GM18526 (cell line): ENCODE results near the gene KCNQ1.

ENCODE experiments used
- POLR2A ChIP-seq: IDR thresholded peaks from 3 replicates; pipeline ENCODE4 v1.6.1; 2011; ENCODE audit not compliant: insufficient read length; ENCODE audit errors: extremely low read depth

Gene KCNQ1

GRCh38 chr11:2539371-2540222, 94.8 kb downstream of the KCNQ1 start:
- TF ChIP-seq POLR2A: no peak

- TF ChIP-seq POLR2A: no peak
These were observed 95.6 kb downstream of the KCNQ1 start for GRCh38 chr11:2540223-2540991.

- TF ChIP-seq POLR2A: no peak
These were observed 96.3 kb downstream of the KCNQ1 start for GRCh38 chr11:2540992-2541680.

- no peak for TF ChIP-seq POLR2A
These were observed 97.1 kb downstream of the KCNQ1 start for GRCh38 chr11:2541881-2542361.

- no peak for TF ChIP-seq POLR2A
These were observed 97.6 kb downstream of the KCNQ1 start for GRCh38 chr11:2542406-2542805.

- no peak for TF ChIP-seq POLR2A
These were observed 103.0 kb downstream of the KCNQ1 start for GRCh38 chr11:2547806-2548205.

GRCh38 chr11:2548596-2548995, 103.8 kb downstream of the KCNQ1 start:
- no peak for TF ChIP-seq POLR2A

- no peak for TF ChIP-seq POLR2A
These were observed 104.3 kb downstream of the KCNQ1 start for GRCh38 chr11:2549080-2549479.

GRCh38 chr11:2549491-2549875, 104.7 kb downstream of the KCNQ1 start:
- TF ChIP-seq POLR2A: no peak

- no peak for TF ChIP-seq POLR2A
These were observed 105.2 kb downstream of the KCNQ1 start for GRCh38 chr11:2549876-2550605.

GRCh38 chr11:2550606-2550970, 105.8 kb downstream of the KCNQ1 start:
- no peak for TF ChIP-seq POLR2A

GRCh38 chr11:2551131-2551530, 106.3 kb downstream of the KCNQ1 start:
- TF ChIP-seq POLR2A: no peak

GRCh38 chr11:2552210-2552609, 107.4 kb downstream of the KCNQ1 start:
- TF ChIP-seq POLR2A: no peak

- TF ChIP-seq POLR2A: no peak
These were observed 108.4 kb downstream of the KCNQ1 start for GRCh38 chr11:2553198-2553597.

- no peak for TF ChIP-seq POLR2A
These were observed 109.1 kb downstream of the KCNQ1 start for GRCh38 chr11:2553886-2554285.
